Kidney (tissue), 14 donors: ENCODE results near the gene C1orf122. TPM values are rescaled to one million over a fixed set of nuclear protein-coding genes. Genes with fewer than 3 reads are reported as not detected.

Source experiments
- DNase-seq, 5 donors: peaks; one replicate each; pipeline ENCODE4 v3.0.0-alpha.2; 2013 to 2020
- FAIRE-seq: peaks from 2 replicates; lab custom pipeline; 2012; peaks lifted over from hg19 to GRCh38; lab: Jason Lieb, UNC
- H3K27ac ChIP-seq, 2 donors: one replicate each; pipeline ENCODE4 v1.7.0; 2013; ENCODE audit warnings: low read depth in 2 of 2, low read length in 2 of 2, inconsistent platforms in 1 of 2
- H3K27me3 ChIP-seq: one replicate; pipeline ENCODE4 v1.7.1; 2013; ENCODE audit warnings: low read length, inconsistent platforms; ENCODE audit not compliant: control insufficient read depth, insufficient read depth
- H3K36me3 ChIP-seq, 3 donors: one replicate each; pipeline versions ENCODE4 v1.7.0 to v1.7.1; 2013; ENCODE audit warnings: low read length in 3 of 3, control low read depth in 1 of 3, inconsistent platforms in 1 of 3; ENCODE audit not compliant: insufficient read depth in 3 of 3, control insufficient read depth in 2 of 3
- H3K4me1 ChIP-seq, 3 donors: one replicate each; pipeline versions ENCODE4 v1.7.0 to v1.7.1; 2013; ENCODE audit warnings: low read length in 3 of 3, inconsistent platforms in 1 of 3, low read depth in 1 of 3; ENCODE audit not compliant: control insufficient read depth in 2 of 3, insufficient read depth in 2 of 3
- H3K4me3 ChIP-seq, 3 donors: one replicate each; pipeline versions ENCODE4 v1.7.0 to v1.8.1; 2013; ENCODE audit warnings: low read length in 3 of 3, control low read depth in 1 of 3, inconsistent platforms in 1 of 3
- H3K9ac ChIP-seq, 3 donors: one replicate each; pipeline versions ENCODE4 v1.7.0 to v1.7.1; 2013; ENCODE audit warnings: low read length in 3 of 3, control low read depth in 1 of 3, inconsistent platforms in 1 of 3
- H3K9me3 ChIP-seq, 3 donors: one replicate each; pipeline versions ENCODE4 v1.7.0 to v1.7.1; 2013; ENCODE audit warnings: low read length in 3 of 3, control low read depth in 1 of 3, inconsistent platforms in 1 of 3; ENCODE audit not compliant: control insufficient read depth in 2 of 3, insufficient read depth in 1 of 3
- intact Hi-C: fragments of 100-400 bp; cut with DNase I; formaldehyde crosslinking; loops from one replicate; pipeline ENCODE4 v1.11.1; 2022
- polyA plus RNA-seq: library from polyadenylated mRNA; stranded (reverse); fragments of 350-450 nt; fragmentation: Illumina TruSeq; extraction: RNeasy Lipid Tissue Mini Kit (QIAGEN cat#74804); gene quantifications from one replicate; pipeline ENCODE4 v1.2.3, GENCODE V29; 2014; ENCODE audit warnings: low read depth, low replicate concordance; ENCODE audit not compliant: insufficient read depth
- total RNA-seq: library from RNA; stranded (reverse); fragmentation: NEBNext Ultra II Directional; extraction: Animal tissue kit (Norgen Biotek cat#: 25700); gene quantifications from one replicate; pipeline ENCODE4 v1.2.1, GENCODE V29; 2021
- TF ChIP-seq, protein P1 (sequence below): IDR thresholded peaks from 3 replicates; pipeline ENCODE4 v1.5.1; 2012; ENCODE audit warnings: mild to moderate bottlenecking, moderate library complexity, borderline replicate concordance; ENCODE audit not compliant: insufficient read depth; ENCODE audit errors: extremely low read depth
- donor health status: control.
- donor health status: control.
- donor health status: control.
- donor health status: control.
- donor health status: control.
- donor health status: DM: yes; HTN: yes; CAD: no.
- donor health status: Normal renal cell carcinoma (clear cell type).

C1orf122 gene
- total and polyA plus RNA-seq, 2 donors from 2014 or later, result 37.2 to 147 TPM

DNA sequence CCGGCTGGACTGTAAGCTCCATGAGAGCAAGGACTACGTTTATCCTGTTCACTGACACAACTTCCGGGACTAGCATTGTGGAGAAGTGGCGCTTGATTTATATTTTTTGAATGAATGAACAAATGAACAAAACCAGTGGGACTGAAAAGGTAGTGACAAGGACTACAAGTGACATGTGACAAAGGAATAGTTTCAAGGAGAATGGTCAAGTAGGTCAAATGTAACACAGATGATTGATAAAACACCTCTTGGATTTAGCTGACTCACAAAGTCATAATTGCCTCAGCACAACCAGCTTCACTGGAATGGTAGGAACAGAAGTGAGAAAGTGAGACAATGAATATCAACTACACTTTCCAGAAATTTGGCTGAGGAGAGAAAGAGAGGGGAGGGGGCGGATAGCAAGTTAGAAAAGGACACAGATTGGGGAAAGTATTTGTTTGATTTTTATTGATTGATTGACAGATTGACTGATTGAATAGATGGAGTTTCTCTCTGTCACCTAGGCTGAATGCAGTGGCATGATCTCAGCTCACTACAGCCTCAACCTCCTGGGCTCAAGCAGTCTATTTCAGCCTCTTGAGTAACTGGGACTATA is 37.6 kb downstream of the C1orf122 start:
- TF ChIP-seq, protein P1, sequence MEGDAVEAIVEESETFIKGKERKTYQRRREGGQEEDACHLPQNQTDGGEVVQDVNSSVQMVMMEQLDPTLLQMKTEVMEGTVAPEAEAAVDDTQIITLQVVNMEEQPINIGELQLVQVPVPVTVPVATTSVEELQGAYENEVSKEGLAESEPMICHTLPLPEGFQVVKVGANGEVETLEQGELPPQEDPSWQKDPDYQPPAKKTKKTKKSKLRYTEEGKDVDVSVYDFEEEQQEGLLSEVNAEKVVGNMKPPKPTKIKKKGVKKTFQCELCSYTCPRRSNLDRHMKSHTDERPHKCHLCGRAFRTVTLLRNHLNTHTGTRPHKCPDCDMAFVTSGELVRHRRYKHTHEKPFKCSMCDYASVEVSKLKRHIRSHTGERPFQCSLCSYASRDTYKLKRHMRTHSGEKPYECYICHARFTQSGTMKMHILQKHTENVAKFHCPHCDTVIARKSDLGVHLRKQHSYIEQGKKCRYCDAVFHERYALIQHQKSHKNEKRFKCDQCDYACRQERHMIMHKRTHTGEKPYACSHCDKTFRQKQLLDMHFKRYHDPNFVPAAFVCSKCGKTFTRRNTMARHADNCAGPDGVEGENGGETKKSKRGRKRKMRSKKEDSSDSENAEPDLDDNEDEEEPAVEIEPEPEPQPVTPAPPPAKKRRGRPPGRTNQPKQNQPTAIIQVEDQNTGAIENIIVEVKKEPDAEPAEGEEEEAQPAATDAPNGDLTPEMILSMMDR, result no peak
- H3K36me3 ChIP-seq, result no peaks in the 10 kb centered on the region
- no peak overlapping the region for H3K4me3 ChIP-seq
- DNase-seq (no peak), FAIRE-seq (no peak)
- no peaks in the 10 kb centered on the region for H3K27me3 ChIP-seq
- no peak overlapping the region for H3K27ac ChIP-seq
- no peaks in the 10 kb centered on the region for H3K9me3 ChIP-seq
- peaks cover 0 to 11% (median 10%) of the 10 kb centered on the region in 3 donors for H3K4me1 ChIP-seq
- no peak overlapping the region for H3K9ac ChIP-seq
- intact Hi-C loops, result no loop called here

DNA sequence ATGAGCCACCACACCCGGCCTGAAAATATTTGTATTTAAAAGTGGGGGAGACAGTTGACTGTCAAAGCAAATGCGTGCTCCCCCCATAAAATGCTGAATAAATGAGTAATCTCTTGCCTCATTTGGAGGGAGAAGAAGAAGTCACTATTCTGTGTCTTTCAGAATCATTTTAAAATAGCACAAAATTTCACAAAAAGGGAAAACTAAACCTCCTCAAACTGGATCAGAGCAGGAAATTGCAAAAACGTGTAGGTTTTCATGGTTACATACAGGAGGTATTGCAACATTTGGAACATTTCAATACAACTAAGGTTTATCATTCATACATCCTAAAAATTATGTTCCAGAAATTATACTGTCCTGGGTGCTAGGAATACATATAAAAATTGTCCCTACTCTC is 38.2 kb downstream of the C1orf122 start:
- Histone ChIP-seq H3K27ac (no peak overlapping the region), H3K9ac (no peak overlapping the region), H3K9me3 (no peaks in the 10 kb centered on the region), H3K36me3 (no peaks in the 10 kb centered on the region), H3K27me3 (no peaks in the 10 kb centered on the region), H3K4me1 (peaks cover 0 to 11% (median 10%) of the 10 kb centered on the region in 3 donors), H3K4me3 (no peak overlapping the region)
- DNase-seq (no peak), FAIRE-seq (no peak)
- TF ChIP-seq, protein P1, result no peak
- intact Hi-C loops, result no loop called here

DNA sequence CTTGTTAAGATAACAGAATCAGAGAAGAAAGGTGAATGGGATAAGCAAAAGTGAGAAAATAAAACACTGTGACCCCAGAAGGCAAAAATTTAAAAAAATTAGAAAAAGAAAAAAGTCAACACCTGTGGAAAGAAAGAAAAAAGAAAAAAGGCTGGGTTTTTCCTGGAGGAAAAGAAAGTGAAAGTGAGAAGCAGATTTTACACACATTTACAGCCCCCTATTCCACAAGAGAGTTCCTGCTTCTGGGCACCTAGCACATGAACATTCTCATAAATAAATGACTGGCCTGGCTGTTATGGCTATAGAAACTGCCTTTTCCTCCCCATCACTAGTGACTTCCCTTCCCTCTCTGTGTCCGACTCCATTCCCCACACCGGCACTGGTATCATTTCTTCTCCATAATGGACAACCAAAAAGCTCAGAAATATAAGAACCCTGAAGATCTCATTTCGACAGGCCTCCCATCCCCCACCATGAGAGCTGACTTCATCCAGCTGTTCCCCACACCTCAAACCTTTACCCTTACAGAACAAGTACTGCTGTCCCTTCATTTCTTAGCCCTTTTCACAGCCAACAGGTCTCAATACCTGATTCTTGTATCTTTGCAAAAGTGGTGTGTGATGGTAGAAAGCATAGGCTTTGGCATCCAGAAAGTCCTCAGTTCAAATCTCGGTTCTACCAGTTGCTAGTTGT is 39.2 kb downstream of the C1orf122 start:
- intact Hi-C loops, result no loop called here
- H3K27me3 ChIP-seq, result no peaks in the 10 kb centered on the region
- no peak for FAIRE-seq
- H3K4me1 ChIP-seq, result peaks cover 0 to 11% (median 10%) of the 10 kb centered on the region in 3 donors
- no peaks in the 10 kb centered on the region for H3K36me3 ChIP-seq
- H3K4me3 ChIP-seq, result no peak overlapping the region
- H3K9ac ChIP-seq, result no peak overlapping the region
- no peaks in the 10 kb centered on the region for H3K9me3 ChIP-seq
- no peak for DNase-seq
- TF ChIP-seq, protein P1, result no peak
- H3K27ac ChIP-seq, result no peak overlapping the region
